CD4-positive, alpha-beta T cell (primary cell): ENCODE data around the gene EFS. TPM values are rescaled to one million over a fixed set of nuclear protein-coding genes. Genes with fewer than 3 reads are reported as not detected.
"Not testable (repeated sequence)": the region's sequence is repeated elsewhere in the genome, so short reads cannot be mapped to it uniquely, and the experiment has no call there.

Source experiments
- ATAC-seq: fragments of 200-7000 bp; cut with Tn5 transposase; one replicate; pipeline ENCODE4 v1.10.0; 2022; ENCODE audit warnings: mild to moderate bottlenecking; ENCODE audit not compliant: poor library complexity
- CTCF ChIA-PET: fragments of 350-600 bp; sonication (Branson Sonifier 250); formaldehyde crosslinking; loops from one replicate; lab custom pipeline; 2021; ENCODE audit warnings: antibody characterized with exemption, inconsistent platforms; lab: Charles Lee
- POLR2A ChIA-PET: fragments of 350-600 bp; sonication (Branson Sonifier 250); formaldehyde crosslinking; loops from one replicate; lab custom pipeline; 2021; ENCODE audit warnings: antibody characterized with exemption, inconsistent platforms; lab: Charles Lee
- DNase-seq, 14 experiments: peaks; one replicate each; pipeline ENCODE4 v3.0.0-alpha.2; 2013 to 2020; ENCODE audit warnings: mixed read lengths in 2 of 14
- H3K27ac ChIP-seq, 2 donors: one replicate each; pipeline versions ENCODE4 v1.5.1 to v1.7.0; 2013; ENCODE audit warnings: low read length in 2 of 2, low read depth in 1 of 2, mild to moderate bottlenecking in 1 of 2
- H3K27me3 ChIP-seq, 2 experiments: 1 replicate in 1 of 2; 2 replicates in 1 of 2; pipeline versions ENCODE4 v1.6.1 to v1.7.0; 2013; ENCODE audit warnings: low read length in 2 of 2, control low read depth in 1 of 2, mild to moderate bottlenecking in 1 of 2, moderate library complexity in 1 of 2; ENCODE audit not compliant: insufficient read depth in 2 of 2, control insufficient read depth in 1 of 2
- H3K36me3 ChIP-seq: one replicate; pipeline ENCODE4 v1.6.1; 2013; ENCODE audit warnings: low read length, control low read depth; ENCODE audit not compliant: insufficient read depth
- H3K4me1 ChIP-seq: one replicate; pipeline ENCODE4 v1.6.1; 2013; ENCODE audit warnings: low read length, control low read depth; ENCODE audit not compliant: insufficient read depth
- H3K4me3 ChIP-seq: one replicate; pipeline ENCODE4 v1.5.1; 2013; ENCODE audit warnings: mild to moderate bottlenecking, low read length, moderate library complexity
- H3K9me3 ChIP-seq, 2 experiments: 1 replicate in 1 of 2; 2 replicates in 1 of 2; pipeline versions ENCODE4 v1.6.1 to v1.7.0; 2013; ENCODE audit warnings: low read length in 2 of 2, mild to moderate bottlenecking in 2 of 2, control low read depth in 1 of 2, moderate library complexity in 1 of 2; ENCODE audit not compliant: control insufficient read depth in 1 of 2, insufficient read depth in 1 of 2
- H3K27ac Mint-ChIP-seq: one replicate; pipeline ENCODE4 v1.8.0; 2020; ENCODE audit warnings: mixed read lengths
- H3K27me3 Mint-ChIP-seq: one replicate; pipeline ENCODE4 v1.8.0; 2021; ENCODE audit warnings: mixed read lengths
- H3K36me3 Mint-ChIP-seq: one replicate; pipeline ENCODE4 v1.8.0; 2021; ENCODE audit warnings: low read depth, mixed read lengths
- H3K4me1 Mint-ChIP-seq: one replicate; pipeline ENCODE4 v1.8.0; 2021; ENCODE audit warnings: low read depth, mixed read lengths
- H3K4me3 Mint-ChIP-seq: one replicate; pipeline ENCODE4 v1.8.0; 2020; ENCODE audit warnings: mild to moderate bottlenecking, mixed read lengths
- H3K9me3 Mint-ChIP-seq: one replicate; pipeline ENCODE4 v1.8.0; 2020; ENCODE audit warnings: mixed read lengths
- intact Hi-C, 2 experiments: fragments of 100-400 bp; cut with DNase I in 1 of 2; cut with micrococcal nuclease in 1 of 2; formaldehyde crosslinking; loops; one replicate each; pipeline versions ENCODE4 v1.15.1 to v1.9.0; 2023 to 2025; cut with DNase I, micrococcal nuclease
- total RNA-seq, 174 experiments: library from RNA in 2 of 174; stranded (reverse) in 2 of 174; gene quantifications; one replicate each; pipeline ENCODE4 v1.2.3 and lab custom pipeline; 2021 to 2026
- TF ChIP-seq, protein P1 (sequence below): fragments of 200-600 bp; IDR thresholded peaks from one replicate; pipeline ENCODE4 v1.8.0; 2022; ENCODE audit warnings: antibody characterized with exemption, mild to moderate bottlenecking

Gene EFS
- total RNA-seq, 2 experiments from 2014 or later = not detected

GRCh38 chr14:23327947-23328744 lies 36.8 kb downstream of the EFS start:
- H3K9me3 Mint-ChIP-seq = no peaks in the 10 kb centered on the region
- TF ChIP-seq, protein P1, sequence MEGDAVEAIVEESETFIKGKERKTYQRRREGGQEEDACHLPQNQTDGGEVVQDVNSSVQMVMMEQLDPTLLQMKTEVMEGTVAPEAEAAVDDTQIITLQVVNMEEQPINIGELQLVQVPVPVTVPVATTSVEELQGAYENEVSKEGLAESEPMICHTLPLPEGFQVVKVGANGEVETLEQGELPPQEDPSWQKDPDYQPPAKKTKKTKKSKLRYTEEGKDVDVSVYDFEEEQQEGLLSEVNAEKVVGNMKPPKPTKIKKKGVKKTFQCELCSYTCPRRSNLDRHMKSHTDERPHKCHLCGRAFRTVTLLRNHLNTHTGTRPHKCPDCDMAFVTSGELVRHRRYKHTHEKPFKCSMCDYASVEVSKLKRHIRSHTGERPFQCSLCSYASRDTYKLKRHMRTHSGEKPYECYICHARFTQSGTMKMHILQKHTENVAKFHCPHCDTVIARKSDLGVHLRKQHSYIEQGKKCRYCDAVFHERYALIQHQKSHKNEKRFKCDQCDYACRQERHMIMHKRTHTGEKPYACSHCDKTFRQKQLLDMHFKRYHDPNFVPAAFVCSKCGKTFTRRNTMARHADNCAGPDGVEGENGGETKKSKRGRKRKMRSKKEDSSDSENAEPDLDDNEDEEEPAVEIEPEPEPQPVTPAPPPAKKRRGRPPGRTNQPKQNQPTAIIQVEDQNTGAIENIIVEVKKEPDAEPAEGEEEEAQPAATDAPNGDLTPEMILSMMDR = peak; percentile 96
- ATAC-seq (peak; percentile 78), DNase-seq (peak; percentile 32 to 84 (median 54))
- no peak overlapping the region for H3K27ac Mint-ChIP-seq
- Histone ChIP-seq H3K4me3 (no peak overlapping the region), H3K36me3 (peaks cover 27% of the 10 kb centered on the region), H3K9me3 (no peaks in the 10 kb centered on the region), H3K4me1 (peaks cover 9% of the 10 kb centered on the region), H3K27me3 (no peaks in the 10 kb centered on the region), H3K27ac (no peak overlapping the region)
- H3K27me3 Mint-ChIP-seq = no peaks in the 10 kb centered on the region
- peaks cover 8% of the 10 kb centered on the region for H3K4me1 Mint-ChIP-seq
- peaks cover 32% of the 10 kb centered on the region for H3K36me3 Mint-ChIP-seq
- POLR2A ChIA-PET = interaction anchor here (1.1 kb wide), 1 partner anchor 233 kb away, joined by 4 read pairs; the partner anchor contains the start of genes ACIN1 and C14orf119
- intact Hi-C loops = loop anchor here (1.0 to 10.0 kb wide), 6 partner anchors 52 to 403 kb away; partner anchors contain the start of genes ACIN1 (in 1 of the 2), C14orf119 (in 1 of the 2) and PRMT5 (in 1 of the 2)
- H3K4me3 Mint-ChIP-seq = peak overlapping the region; percentile 36
- CTCF ChIA-PET = interaction anchor here (1.7 kb wide), 1 partner anchor 51 kb away, joined by 4 read pairs; no protein-coding TSS in a partner anchor

- intact Hi-C loops = loop anchor here (5.0 to 10.0 kb wide), 4 partner anchors 62 to 402 kb away; partner anchors contain the start of genes ACIN1 (in 1 of the 2), C14orf119 (in 1 of the 2) and PRMT5 (in 1 of the 2)
- H3K9me3 Mint-ChIP-seq = no peaks in the 10 kb centered on the region
- peaks cover 21% of the 10 kb centered on the region for H3K4me1 Mint-ChIP-seq
- no peak overlapping the region for H3K4me3 Mint-ChIP-seq
- ChIA-PET CTCF (interaction anchor here (1.7 kb wide), 2 partner anchors 25 to 53 kb away, joined by 4 read pairs; no protein-coding TSS in a partner anchor), POLR2A (interaction anchor here (0.6 to 2.3 kb wide), 8 partner anchors 10 to 232 kb away, joined by 3 to 17 read pairs (median 3); partner anchors contain the start of genes ACIN1, C14orf119, PPP1R3E and SLC22A17)
- Histone ChIP-seq H3K36me3 (peaks cover 32% of the 10 kb centered on the region), H3K4me3 (no peak overlapping the region), H3K9me3 (no peaks in the 10 kb centered on the region), H3K4me1 (peaks cover 22% of the 10 kb centered on the region), H3K27ac (no peak overlapping the region), H3K27me3 (no peaks in the 10 kb centered on the region)
- TF ChIP-seq, protein P1 = no peak
- H3K27me3 Mint-ChIP-seq = no peaks in the 10 kb centered on the region
- no peak overlapping the region for H3K27ac Mint-ChIP-seq
- no peak for DNase-seq
- peaks cover 46% of the 10 kb centered on the region for H3K36me3 Mint-ChIP-seq
- ATAC-seq = no peak
These were observed 38.3 kb downstream of the EFS start for GRCh38 chr14:23326491-23327332.

GRCh38 chr14:23325746-23326145 lies 39.2 kb downstream of the EFS start:
- H3K4me3 Mint-ChIP-seq, H3K27me3 ChIP-seq, ATAC-seq, H3K9me3 ChIP-seq, DNase-seq, H3K4me3 ChIP-seq, H3K27ac ChIP-seq, H3K27me3 Mint-ChIP-seq, H3K27ac Mint-ChIP-seq, H3K9me3 Mint-ChIP-seq: not testable (repeated sequence)
- POLR2A ChIA-PET = interaction anchor here (2.3 kb wide), 1 partner anchor 23 kb away, joined by 17 read pairs; the partner anchor contains the start of gene PPP1R3E
- CTCF ChIA-PET = interaction anchor here (1.7 kb wide), 1 partner anchor 24 kb away, joined by 4 read pairs; no protein-coding TSS in a partner anchor
- Histone ChIP-seq H3K4me1 (peaks cover 23% of the 10 kb centered on the region), H3K36me3 (peaks cover 32% of the 10 kb centered on the region)
- Mint-ChIP-seq H3K36me3 (peaks cover 50% of the 10 kb centered on the region), H3K4me1 (peaks cover 26% of the 10 kb centered on the region)
- intact Hi-C loops = loop anchor here (5.0 to 10.0 kb wide), 4 partner anchors 61 to 401 kb away; partner anchors contain the start of genes ACIN1 (in 1 of the 2), C14orf119 (in 1 of the 2) and PRMT5 (in 1 of the 2)
